ENCODE data around the gene ITCH.
"Not testable (repeated sequence)": the region's sequence is repeated elsewhere in the genome, so short reads cannot be mapped to it uniquely, and the experiment has no call there.

The ITCH gene

GRCh38 chr20:34514897-34515483 lies 151.9 kb downstream of the ITCH start:
- no peak for DNase-seq

GRCh38 chr20:34515484-34516246 lies 152.6 kb downstream of the ITCH start:
- DNase-seq = peak; percentile 60 to 77

DNA sequence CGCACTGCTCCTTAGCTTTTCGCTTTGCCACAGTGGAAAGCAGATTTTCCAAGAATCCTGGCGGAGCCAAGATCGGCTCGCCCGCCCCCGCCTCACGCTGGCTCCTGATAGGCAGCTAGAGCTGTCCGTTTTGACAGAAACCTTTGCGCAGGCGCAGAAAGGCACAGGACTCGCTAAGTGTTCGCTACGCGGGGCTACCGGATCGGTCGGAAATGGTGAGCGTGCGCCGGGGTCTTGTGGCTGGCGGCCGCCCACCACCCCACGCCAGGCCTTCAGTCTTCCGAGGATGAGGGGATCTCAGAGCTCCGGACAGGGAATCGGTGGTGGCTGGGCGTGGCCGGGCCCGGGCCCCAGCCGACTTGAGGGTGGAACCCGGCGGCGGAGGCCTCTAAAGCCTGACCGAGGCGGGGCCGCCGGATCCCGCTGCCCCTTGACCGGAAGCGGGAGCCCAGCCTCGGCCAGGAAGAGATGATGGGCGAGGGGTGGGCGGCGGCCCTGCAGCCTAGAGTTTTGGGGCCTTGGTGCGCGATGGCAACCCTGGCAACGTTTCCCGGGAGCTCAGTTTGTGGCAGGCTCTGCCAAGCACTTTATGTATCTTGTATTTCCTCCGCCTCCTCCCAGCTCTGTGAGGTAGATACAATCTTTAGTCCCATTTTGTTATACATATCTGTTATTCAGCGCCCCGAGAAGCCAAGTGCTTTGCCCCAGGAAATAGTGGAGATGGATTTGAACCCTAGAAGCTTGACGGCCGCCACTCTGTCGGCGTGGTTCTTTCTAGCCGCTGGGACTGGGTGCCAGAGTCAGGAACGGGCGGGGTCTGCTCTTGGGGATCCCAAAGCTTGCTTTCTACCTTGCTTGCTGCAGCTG lies 153.4 kb downstream of the ITCH start, which contains the start of gene DYNLRB1:
Gene DYNLRB1 (plus strand): TSS at position 176 of the 867 bp plus-strand sequence. CDS start 37 bp downstream, at position 213.
- peak; percentile 92 to 96 for DNase-seq

- no peak for DNase-seq
Measured at GRCh38 chr20:34517114-34517505, 154.0 kb downstream of the ITCH start.

DNA sequence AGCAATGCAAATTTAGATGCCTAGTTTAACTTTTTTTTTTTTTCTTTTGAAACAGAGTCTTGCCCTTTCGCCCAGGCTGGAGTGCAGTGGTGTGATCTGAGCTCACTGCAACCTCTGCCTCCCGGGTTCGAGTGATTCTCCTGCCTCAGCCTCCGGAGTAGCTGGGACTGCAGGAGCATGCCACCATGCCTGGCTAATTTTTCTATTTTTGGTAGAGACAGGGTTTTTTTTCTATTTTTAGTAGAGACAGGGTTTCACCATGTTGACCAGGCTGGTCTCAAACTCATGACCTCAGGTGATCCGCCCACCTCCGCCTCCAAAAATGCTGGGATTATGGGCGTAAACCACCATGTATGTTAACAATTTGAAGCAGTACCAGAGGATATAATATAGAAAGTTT lies 155.8 kb downstream of the ITCH start:
- DNase-seq = not testable (repeated sequence)

DNA sequence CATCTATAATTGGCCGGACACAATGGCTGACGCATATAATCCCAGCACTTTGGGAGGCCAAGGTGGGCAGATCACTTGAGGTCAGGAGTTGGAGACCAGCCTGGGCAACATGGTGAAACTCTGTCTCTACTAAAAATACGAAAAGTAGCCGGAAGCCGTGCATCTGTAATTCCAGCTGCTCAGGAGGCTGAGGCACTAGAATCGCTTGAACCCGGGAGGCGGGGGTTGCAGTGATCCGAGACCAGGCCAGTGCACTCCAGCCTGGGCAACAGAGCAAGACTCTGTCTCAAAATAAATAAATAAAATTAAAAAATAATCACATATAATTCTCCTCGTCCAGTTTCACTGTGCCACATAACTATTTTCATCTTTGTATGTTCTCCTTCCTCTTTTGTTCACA lies 156.8 kb downstream of the ITCH start:
- not testable (repeated sequence) for DNase-seq

- peak; percentile 26 to 30 for DNase-seq
Measured at GRCh38 chr20:34522969-34523871, 160.1 kb downstream of the ITCH start.

- no peak for DNase-seq
Measured at GRCh38 chr20:34524426-34524825, 161.4 kb downstream of the ITCH start.

DNA sequence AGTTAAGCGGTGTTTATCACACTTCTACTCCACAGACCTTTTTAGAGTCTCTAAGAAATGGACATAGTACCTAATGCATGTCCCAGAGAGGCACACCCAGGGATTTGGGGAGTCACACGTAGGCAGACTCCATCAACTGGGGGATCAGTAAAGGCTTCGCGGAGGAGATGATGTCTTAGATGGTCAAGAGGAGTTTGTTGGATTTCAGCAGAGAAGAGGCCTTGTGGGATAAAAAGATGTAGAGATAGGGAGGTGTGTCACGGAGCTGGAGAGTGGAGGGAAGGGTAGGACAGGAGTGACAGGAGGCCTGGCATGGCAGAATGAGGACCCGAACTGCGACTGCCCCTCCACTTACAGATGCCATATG lies 162.3 kb downstream of the ITCH start:
- DNase-seq = no peak

- DNase-seq = no peak
Measured at GRCh38 chr20:34525709-34526416, 162.8 kb downstream of the ITCH start.

DNA sequence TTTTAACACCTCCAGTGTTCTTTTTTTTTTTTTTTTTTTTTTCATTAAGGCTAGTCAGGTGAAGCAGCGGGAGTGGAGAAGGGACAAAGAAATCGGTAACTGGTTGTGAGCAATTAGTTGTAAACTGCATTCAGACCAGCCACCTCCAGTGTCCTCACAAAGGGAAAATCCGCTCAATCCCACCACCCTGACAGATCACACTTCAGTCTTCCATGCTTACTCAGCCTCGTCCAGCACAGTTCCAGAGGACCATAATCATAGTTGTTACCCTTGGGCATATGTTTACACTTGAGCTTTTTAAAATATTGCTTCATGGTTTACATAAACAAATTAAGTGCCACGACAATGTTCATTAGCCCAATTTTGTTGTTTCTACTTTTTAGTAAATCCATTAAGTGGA lies 163.4 kb downstream of the ITCH start:
- no peak for DNase-seq

GRCh38 chr20:34527016-34527415 lies 163.9 kb downstream of the ITCH start:
- DNase-seq = no peak

GRCh38 chr20:34528921-34529297 lies 165.8 kb downstream of the ITCH start:
- DNase-seq = no peak

- DNase-seq = no peak
Measured at GRCh38 chr20:34529742-34530141, 166.7 kb downstream of the ITCH start.

DNA sequence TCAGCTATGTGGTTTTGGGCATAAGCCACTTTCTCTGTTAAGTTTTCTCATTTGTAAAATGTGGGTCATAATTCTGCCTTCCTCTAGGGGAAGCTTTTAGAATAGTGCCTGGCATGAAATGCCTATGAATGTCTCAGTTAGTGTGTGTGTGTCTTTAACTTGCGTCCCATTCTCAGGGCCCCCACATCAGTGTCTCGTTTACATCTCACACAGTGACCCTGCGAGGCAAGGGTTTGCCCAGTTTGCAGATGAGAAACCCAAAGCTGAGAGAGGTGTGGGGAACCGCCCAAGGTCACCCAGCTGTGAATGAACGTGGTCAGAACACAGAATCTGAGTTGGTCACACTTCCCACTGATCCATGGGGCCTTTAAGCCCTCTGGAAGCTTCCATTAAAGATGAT lies 167.3 kb downstream of the ITCH start:
- DNase-seq = no peak

DNA sequence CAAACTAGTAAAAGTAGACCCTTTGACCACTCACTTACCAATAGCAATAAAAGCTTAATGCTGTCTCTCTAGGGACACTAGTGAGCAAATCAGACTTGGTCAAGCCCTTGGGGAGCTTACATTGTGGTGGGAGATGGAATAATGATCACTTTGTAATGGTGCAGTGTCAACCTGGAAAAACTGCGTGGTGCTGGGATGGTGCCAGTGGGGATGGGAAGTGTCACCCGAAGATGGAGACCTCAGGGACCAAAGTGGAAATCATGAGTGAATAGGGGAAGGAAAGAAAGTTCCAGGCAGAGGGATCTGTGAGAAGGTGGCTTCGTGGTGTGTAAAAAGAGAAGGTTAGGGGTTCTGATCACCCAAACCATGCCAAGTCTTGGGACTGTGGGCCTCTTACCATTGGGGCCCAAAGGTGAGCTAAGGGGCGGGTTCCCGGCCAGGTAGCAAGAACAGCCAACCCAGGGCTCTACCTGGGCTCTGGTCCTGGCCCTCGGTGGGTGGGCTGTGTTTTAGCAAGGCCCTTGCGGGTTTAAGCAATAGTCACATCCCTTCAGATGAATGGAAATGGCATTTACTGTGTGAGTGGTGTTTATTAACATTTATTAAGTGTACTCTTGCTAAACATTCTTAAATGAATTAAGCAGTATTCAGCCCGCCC lies 168.7 kb downstream of the ITCH start:
- no peak for DNase-seq

GRCh38 chr20:34532320-34532719 lies 169.2 kb downstream of the ITCH start:
- no peak for DNase-seq

DNA sequence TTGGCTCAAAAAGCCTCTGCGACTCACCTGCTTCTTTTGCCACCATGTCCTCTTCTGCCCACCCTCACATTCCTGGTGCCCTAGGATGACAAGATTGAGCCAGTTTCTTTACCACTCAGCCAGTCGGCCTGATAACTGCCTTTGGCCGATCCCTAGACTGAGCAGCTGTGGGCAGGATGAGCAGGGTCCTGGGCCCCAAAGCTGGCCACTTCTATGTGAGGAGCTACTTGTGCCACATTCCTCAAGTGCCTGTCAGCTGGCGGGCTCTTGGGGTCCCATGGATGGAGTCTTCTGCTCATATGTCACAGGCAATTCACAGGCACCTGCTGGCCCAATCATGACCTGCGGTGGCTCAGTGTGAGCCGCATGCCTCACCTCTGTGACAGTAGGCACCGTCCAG lies 169.7 kb downstream of the ITCH start:
- DNase-seq = no peak

DNA sequence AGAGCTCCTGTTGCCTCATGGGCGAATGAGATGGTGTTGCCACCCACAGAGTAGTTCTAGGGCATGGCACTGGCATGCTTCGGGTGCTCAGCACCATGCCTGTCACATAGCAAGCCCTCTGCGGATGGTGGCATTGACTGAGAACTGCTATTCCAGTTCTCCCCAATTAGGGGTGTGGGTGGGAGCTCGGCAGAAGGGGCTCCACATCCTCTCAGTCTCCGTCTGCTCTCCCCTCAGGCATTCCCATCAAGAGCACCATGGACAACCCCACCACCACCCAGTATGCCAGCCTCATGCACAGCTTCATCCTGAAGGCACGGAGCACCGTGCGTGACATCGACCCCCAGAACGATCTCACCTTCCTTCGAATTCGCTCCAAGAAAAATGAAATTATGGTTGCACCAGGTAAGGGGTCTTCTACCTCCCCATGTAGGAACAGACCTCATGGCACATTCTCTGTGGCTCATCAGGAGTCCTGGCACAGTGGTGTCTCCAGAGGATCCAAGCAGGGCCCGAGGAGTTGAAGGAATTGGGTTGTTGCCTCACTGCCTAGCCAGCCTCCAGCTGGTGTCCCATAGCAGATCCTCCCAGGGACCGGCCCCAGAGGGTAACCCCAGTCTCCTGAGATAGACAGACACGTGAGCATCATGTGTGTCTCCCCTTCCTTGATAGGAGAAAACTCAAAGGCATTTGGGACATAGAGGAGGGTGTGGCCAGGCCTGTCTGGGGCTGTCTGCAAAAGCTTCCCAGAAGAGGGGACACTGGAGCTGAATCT lies 171.5 kb downstream of the ITCH start:
- DNase-seq = no peak

DNA sequence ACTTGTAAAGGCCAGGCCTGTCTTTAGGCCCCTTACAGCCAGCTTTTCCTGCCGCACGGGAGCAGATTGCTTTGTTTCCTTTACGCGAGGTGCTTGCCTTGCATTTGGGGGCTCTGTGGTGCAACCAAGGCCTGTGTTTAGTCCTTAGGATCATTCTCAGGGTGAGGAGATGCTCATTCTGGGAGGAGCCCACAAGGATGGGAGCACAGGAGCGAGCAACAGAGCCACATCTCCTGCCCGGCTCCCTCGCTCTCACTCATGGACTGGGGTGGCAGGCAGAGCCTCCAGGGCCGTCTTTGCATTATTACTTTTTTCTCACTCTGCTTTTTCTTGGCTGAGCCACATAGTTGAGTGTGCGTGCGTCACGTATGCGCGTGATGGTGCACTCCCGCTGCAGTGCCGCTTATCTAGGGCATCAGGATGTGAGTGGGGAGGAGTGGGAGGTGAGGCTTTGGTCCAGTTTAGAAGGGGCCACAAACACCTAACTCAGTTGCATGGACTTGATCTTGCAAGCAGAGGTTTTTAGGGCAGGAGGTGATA lies 172.3 kb downstream of the ITCH start:
- DNase-seq = no peak
